ENCODE data around the gene RPL15. TPM values are rescaled to one million over a fixed set of nuclear protein-coding genes. Genes with fewer than 3 reads are reported as not detected.
"Not testable (repeated sequence)": the region's sequence is repeated elsewhere in the genome, so short reads cannot be mapped to it uniquely, and the experiment has no call there.

Gene RPL15
- total RNA-seq, 2 experiments from 2014 or later = 2,605 to 3,065 TPM

DNA sequence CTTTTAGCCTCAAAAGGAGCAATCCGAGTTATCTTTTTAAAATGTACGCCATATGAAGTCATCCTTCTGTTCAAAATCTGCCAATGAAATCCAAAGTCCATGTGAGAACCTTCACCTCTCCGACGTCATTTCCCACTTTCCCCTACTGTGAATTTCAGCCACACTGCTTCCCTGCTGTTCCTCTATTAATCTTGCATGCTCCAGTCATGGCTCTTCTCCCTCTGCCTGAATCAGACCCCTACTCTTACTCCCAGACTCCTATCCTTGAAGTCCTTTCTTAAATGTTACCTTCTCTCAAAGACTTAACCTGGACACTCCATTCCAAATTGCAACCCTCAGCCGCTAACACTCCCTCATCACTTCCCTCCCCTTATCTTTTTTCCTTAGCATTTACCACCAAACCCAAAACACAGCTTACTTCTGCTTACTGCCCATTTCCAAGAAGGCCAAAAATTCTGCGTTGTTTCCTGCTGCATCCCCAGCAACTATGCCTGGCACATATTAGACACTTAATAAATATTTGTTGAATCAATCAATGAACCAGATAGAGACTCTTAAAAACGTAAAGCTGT, 1.3 kb upstream of the RPL15 start:
- intact Hi-C loops (cut with DNase I, micrococcal nuclease) = loop anchor here (2.0 to 10.0 kb wide), 5 partner anchors 42 to 1867 kb away; partner anchors contain the start of genes NGLY1 (in 1 of the 2), TOP2B (in 1 of the 2) and UBE2E2 (in 1 of the 2)
- ATAC-seq (no peak), DNase-seq (no peak)
- Mint-ChIP-seq H3K9me3 (ENCODE audit: low read depth) (no peaks in the 10 kb centered on the region), H3K36me3 (ENCODE audit: low read depth) (peaks cover 46% of the 10 kb centered on the region), H3K4me3 (peak overlapping the region; percentile 99), H3K27ac (peak overlapping the region; percentile 99), H3K4me1 (peaks cover 43% of the 10 kb centered on the region), H3K27me3 (peaks cover 4% of the 10 kb centered on the region)
- ChIA-PET CTCF (interaction anchor here (0.6 to 5.3 kb wide), 4 partner anchors 25 to 65 kb away, joined by 3 to 26 read pairs (median 4); no protein-coding TSS in a partner anchor), POLR2A (interaction anchor here (2.9 kb wide), 1 partner anchor 31 kb away, joined by 25 read pairs; no protein-coding TSS in a partner anchor)

DNA sequence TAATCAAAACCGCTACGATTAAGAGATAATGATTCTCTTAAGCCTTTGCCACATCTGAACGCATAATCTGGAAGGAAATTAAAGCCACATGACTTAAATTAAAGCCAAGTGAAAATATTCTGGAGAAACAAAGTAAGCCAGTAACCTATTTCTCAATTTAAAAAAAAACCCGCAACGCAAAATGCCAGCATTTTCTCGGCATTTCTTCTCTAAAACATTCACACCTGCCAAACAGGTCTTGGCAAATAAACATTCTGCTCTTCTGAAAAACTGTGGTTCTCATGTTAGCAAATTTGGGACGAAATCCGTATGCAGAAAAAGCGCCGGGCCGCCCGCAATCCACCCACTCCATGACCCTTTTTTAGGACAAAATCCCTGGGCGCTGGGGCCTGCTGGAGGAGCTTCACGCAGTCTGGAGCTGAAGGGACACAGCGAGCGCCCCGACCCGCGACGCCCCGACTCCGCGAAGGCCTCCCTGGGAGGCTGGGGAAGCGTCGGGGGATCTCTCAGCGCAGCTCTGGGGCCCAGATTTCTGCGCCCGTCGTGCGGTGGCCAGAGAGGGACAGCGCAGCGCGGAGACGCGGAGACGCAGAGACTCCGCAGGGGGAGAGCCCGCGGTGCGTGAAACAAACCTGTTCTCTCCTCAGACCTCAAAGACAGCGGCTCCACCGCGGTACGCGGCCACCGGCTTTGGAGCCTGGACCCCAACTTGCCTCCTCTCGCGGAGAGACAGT, 613 bp upstream of the RPL15 start:
- ChIA-PET CTCF (interaction anchor here (0.6 to 5.3 kb wide), 5 partner anchors 26 to 108 kb away, joined by 3 to 26 read pairs (median 4); no protein-coding TSS in a partner anchor), POLR2A (interaction anchor here (0.6 to 2.9 kb wide), 12 partner anchors 10 to 240 kb away, joined by 3 to 25 read pairs (median 4); partner anchors contain the start of gene NR1D2)
- Mint-ChIP-seq H3K27ac (peak overlapping the region; percentile 99), H3K27me3 (peaks cover 4% of the 10 kb centered on the region), H3K9me3 (ENCODE audit: low read depth) (no peaks in the 10 kb centered on the region), H3K4me1 (peaks cover 43% of the 10 kb centered on the region), H3K4me3 (peak overlapping the region; percentile 99), H3K36me3 (ENCODE audit: low read depth) (peaks cover 50% of the 10 kb centered on the region)
- intact Hi-C loops (cut with DNase I, micrococcal nuclease) = loop anchor here (2.0 to 10.0 kb wide), 5 partner anchors 41 to 1866 kb away; partner anchors contain the start of genes NGLY1 (in 1 of the 2), TOP2B (in 1 of the 2) and UBE2E2 (in 1 of the 2)
- peak; percentile 39 for ATAC-seq
- no peak for DNase-seq

DNA sequence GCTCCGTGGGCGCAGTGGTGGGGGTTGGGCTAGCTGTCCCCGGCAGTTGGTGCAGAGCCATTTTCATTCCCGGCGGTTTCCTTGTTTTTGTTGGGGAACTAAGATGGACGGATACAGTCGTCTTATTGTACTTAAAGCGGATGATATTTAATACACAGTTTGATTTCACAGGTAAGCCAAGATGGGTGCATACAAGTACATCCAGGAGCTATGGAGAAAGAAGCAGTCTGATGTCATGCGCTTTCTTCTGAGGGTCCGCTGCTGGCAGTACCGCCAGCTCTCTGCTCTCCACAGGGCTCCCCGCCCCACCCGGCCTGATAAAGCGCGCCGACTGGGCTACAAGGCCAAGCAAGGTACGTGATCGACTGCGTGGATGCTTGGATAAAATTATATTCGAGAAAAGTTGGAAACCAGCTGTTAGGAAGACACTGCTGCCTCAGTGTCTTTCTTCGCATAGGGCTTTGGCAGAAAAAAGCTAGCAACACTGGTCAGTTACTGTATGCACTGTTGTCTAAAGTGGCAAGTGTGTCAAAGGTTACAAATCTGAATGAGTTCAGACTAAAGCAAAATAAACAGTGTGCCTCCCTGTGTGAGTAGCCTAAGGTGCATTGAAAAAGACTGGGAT, 859 bp downstream of the RPL15 start:
- POLR2A ChIA-PET = interaction anchor here (1.0 to 2.9 kb wide), 7 partner anchors 26 to 239 kb away, joined by 3 to 25 read pairs (median 7); partner anchors contain the start of gene NR1D2
- peak; percentile 86 for DNase-seq
- peaks cover 53% of the 10 kb centered on the region for H3K36me3 Mint-ChIP-seq (ENCODE audit: low read depth)
- ATAC-seq; H3K9me3 Mint-ChIP-seq (ENCODE audit: low read depth); H3K27me3 Mint-ChIP-seq: not testable (repeated sequence)
- H3K4me1 Mint-ChIP-seq = peaks cover 43% of the 10 kb centered on the region
- H3K27ac Mint-ChIP-seq = peak overlapping the region; percentile 99
- CTCF ChIA-PET = interaction anchor here (1.0 to 5.3 kb wide), 2 partner anchors 9 to 27 kb away, joined by 3 to 26 read pairs; no protein-coding TSS in a partner anchor
- intact Hi-C loops (cut with DNase I, micrococcal nuclease) = loop anchor here (1.0 to 10.0 kb wide), 7 partner anchors 28 to 1865 kb away; partner anchors contain the start of genes NR1D2 (in 2 of the 2), NGLY1 (in 1 of the 2), TOP2B (in 1 of the 2) and UBE2E2 (in 1 of the 2)
- H3K4me3 Mint-ChIP-seq = peak overlapping the region; percentile 99

DNA sequence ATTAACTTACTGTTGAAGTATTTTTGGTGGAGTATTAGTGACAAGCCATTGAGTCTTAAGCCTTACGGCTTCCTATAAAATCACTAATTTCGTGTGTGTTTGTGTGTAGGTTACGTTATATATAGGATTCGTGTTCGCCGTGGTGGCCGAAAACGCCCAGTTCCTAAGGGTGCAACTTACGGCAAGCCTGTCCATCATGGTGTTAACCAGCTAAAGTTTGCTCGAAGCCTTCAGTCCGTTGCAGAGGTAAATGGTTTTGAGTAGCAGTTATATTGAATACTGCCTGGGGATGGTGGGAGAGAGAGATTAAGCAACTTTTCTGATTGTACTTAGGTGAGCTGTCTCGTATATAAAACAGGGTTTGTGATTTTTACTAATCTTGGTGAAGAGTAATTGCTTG, 1.4 kb downstream of the RPL15 start:
- H3K27me3 Mint-ChIP-seq; ATAC-seq; H3K9me3 Mint-ChIP-seq (ENCODE audit: low read depth); DNase-seq: not testable (repeated sequence)
- CTCF ChIA-PET = interaction anchor here (1.3 to 5.3 kb wide), 2 partner anchors 26 to 28 kb away, joined by 4 to 26 read pairs; no protein-coding TSS in a partner anchor
- POLR2A ChIA-PET = interaction anchor here (1.7 to 2.9 kb wide), 2 partner anchors 28 to 108 kb away, joined by 7 to 25 read pairs; no protein-coding TSS in a partner anchor
- Mint-ChIP-seq H3K27ac (peak overlapping the region; percentile 99), H3K4me3 (peak overlapping the region; percentile 99), H3K36me3 (ENCODE audit: low read depth) (peaks cover 54% of the 10 kb centered on the region), H3K4me1 (peaks cover 43% of the 10 kb centered on the region)
- intact Hi-C loops (cut with DNase I, micrococcal nuclease) = loop anchor here (5.0 to 10.0 kb wide), 3 partner anchors 39 to 1746 kb away; partner anchors contain the start of gene TOP2B (in 1 of the 2)

DNA sequence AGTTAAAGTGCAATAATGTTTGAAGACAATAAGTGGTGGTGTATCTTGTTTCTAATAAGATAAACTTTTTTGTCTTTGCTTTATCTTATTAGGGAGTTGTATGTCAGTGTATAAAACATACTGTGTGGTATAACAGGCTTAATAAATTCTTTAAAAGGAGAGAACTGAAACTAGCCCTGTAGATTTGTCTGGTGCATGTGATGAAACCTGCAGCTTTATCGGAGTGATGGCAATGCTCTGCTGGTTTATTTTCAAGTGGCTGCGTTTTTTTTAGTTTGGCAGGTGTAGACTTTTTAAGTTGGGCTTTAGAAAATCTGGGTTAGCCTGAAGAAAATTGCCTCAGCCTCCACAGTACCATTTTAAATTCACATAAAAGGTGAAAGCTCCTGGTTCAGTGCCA, 2.7 kb downstream of the RPL15 start:
- peaks cover 38% of the 10 kb centered on the region for H3K4me1 Mint-ChIP-seq
- H3K9me3 Mint-ChIP-seq (ENCODE audit: low read depth) = no peaks in the 10 kb centered on the region
- CTCF ChIA-PET = interaction anchor here (1.3 to 5.3 kb wide), 2 partner anchors 25 to 29 kb away, joined by 4 to 26 read pairs; no protein-coding TSS in a partner anchor
- ATAC-seq (no peak), DNase-seq (no peak)
- H3K4me3 Mint-ChIP-seq = peak overlapping the region; percentile 99
- intact Hi-C loops (cut with DNase I, micrococcal nuclease) = loop anchor here (5.0 to 10.0 kb wide), 3 partner anchors 38 to 1745 kb away; partner anchors contain the start of gene TOP2B (in 1 of the 2)
- H3K27me3 Mint-ChIP-seq = peaks cover 4% of the 10 kb centered on the region
- peaks cover 54% of the 10 kb centered on the region for H3K36me3 Mint-ChIP-seq (ENCODE audit: low read depth)
- POLR2A ChIA-PET = interaction anchor here (0.7 to 0.9 kb wide), 2 partner anchors 22 to 61 kb away, joined by 3 read pairs; no protein-coding TSS in a partner anchor
- H3K27ac Mint-ChIP-seq = peak overlapping the region; percentile 51

DNA sequence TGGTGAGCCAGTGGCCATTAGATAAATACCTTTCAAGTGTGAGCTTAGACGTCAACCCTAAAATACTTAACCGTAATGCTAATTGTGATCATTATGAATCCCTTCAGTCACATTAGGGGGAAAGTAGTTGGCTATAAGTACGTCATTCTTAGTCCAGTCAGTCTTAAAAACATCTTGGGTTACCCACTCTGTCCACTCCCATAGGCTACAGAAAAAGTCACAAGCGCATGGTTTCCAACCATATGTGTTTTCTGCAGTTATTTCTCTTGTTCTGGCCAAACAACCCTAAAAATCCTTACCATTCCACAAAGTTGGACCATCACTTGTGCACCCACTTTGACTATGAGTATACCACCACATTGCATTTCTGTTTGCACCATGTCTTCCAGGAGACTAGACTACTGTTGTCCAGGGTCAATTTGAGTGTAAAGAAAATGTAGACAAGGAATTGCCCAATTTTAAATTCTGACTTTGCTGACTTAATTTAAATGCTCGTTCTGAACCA, 3.3 kb downstream of the RPL15 start:
- Mint-ChIP-seq H3K36me3 (ENCODE audit: low read depth) (peaks cover 54% of the 10 kb centered on the region), H3K27me3 (peaks cover 4% of the 10 kb centered on the region), H3K4me3 (peak overlapping the region; percentile 99), H3K9me3 (ENCODE audit: low read depth) (no peaks in the 10 kb centered on the region), H3K27ac (peak overlapping the region; percentile 27), H3K4me1 (peaks cover 32% of the 10 kb centered on the region)
- ChIA-PET POLR2A (interaction anchor here (0.6 to 0.9 kb wide), 3 partner anchors 23 to 492 kb away, joined by 3 read pairs; no protein-coding TSS in a partner anchor), CTCF (interaction anchor here (1.2 to 5.3 kb wide), 2 partner anchors 24 to 30 kb away, joined by 3 to 26 read pairs; no protein-coding TSS in a partner anchor)
- no peak for ATAC-seq
- DNase-seq = no peak
- intact Hi-C loops (cut with DNase I, micrococcal nuclease) = no loop called here

DNA sequence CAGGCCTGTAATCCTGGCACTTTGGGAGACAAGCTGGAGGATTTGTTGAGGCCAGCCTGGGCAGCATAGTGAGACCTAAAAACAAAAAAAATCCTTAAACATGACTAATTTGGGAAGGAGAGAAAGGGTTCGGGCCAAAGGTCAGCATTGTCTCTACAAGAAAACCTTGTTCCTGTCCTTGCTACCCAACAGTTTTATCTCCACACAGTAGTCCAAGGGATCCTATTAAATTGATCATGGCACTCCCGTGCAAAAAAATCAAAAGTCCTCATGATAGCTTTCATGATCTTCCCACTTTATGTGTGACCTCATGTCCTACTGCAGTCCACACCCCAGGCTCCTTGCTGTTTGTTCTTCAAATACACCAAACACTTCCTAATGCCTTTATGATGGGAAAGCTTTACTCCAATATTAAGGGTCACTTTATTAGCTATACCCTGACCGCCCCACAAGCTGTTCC, 4.2 kb downstream of the RPL15 start:
- CTCF ChIA-PET = interaction anchor here (1.2 kb wide), 1 partner anchor 23 kb away, joined by 3 read pairs; no protein-coding TSS in a partner anchor

DNA sequence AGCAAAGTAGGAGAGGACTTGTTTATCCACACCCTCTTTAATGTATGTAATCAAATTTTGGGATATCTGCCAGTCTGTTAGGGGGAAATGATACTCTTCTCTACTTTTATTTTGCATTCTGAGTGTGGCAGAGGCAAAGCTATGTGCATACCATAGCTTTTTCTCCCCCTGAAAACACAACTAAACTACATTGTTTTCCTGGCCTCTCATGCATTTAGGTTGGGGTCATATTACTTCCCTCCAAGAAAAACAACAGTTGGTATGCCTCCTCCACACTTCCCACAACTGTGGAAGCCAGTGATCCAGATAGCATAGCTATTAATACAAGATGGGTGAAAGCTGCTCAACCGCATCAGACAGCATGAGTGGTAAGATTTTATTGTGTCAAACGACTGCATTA, 6.9 kb downstream of the RPL15 start:
- Mint-ChIP-seq H3K36me3 (ENCODE audit: low read depth) (peaks cover 27% of the 10 kb centered on the region), H3K27me3 (no peaks in the 10 kb centered on the region), H3K27ac (no peak overlapping the region), H3K9me3 (ENCODE audit: low read depth) (no peaks in the 10 kb centered on the region), H3K4me1 (peaks cover 18% of the 10 kb centered on the region), H3K4me3 (no peak overlapping the region)
- intact Hi-C loops (cut with DNase I, micrococcal nuclease) = no loop called here
- ChIA-PET CTCF (interaction anchor here (0.8 kb wide), 1 partner anchor 17 kb away, joined by 3 read pairs; no protein-coding TSS in a partner anchor), POLR2A (interaction anchor here (0.6 kb wide), 1 partner anchor 12 kb away, joined by 3 read pairs; no protein-coding TSS in a partner anchor)
- DNase-seq (no peak), ATAC-seq (no peak)

More for the DNA sequence above, 4.2 kb downstream of the RPL15 start:
- Mint-ChIP-seq H3K36me3 (ENCODE audit: low read depth) (peaks cover 50% of the 10 kb centered on the region), H3K4me1 (peaks cover 23% of the 10 kb centered on the region), H3K27me3 (no peaks in the 10 kb centered on the region), H3K9me3 (ENCODE audit: low read depth) (no peaks in the 10 kb centered on the region), H3K4me3 (no peak overlapping the region), H3K27ac (peak overlapping the region; percentile 1)
- POLR2A ChIA-PET = interaction anchor here (0.9 kb wide), 1 partner anchor 111 kb away, joined by 4 read pairs; no protein-coding TSS in a partner anchor
- no peak for ATAC-seq
- intact Hi-C loops (cut with DNase I, micrococcal nuclease) = no loop called here
- no peak for DNase-seq

- no peak for DNase-seq
Observed at GRCh38 chr3:23926246-23926645, 9.3 kb downstream of the RPL15 start.

DNA sequence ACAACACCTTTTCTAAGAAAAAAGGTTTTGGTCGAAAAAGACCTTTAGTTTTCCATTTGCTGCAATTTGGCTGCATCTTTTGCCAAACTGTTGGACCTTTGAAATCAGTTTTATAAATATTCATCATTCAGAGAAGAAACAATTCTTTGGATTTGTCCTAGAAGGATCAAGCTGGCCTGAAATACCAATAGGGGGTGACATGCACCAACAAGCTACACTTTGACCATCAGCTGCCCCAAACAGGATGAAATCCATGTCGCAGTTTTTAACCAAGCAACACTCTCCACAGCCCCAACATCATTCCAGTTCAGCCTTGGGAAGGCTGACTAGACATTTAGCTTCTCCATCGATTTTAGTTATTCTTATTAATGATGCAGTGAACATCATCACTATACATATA, 9.8 kb downstream of the RPL15 start:
- H3K27me3 Mint-ChIP-seq = no peaks in the 10 kb centered on the region
- CTCF ChIA-PET = interaction anchor here (1.0 kb wide), 1 partner anchor 9 kb away, joined by 3 read pairs; no protein-coding TSS in a partner anchor
- H3K27ac Mint-ChIP-seq = no peak overlapping the region
- POLR2A ChIA-PET = interaction anchor here (0.8 to 1.1 kb wide), 2 partner anchors 10 to 53 kb away, joined by 3 to 6 read pairs; partner anchors contain the start of genes NKIRAS1 and RPL15
- DNase-seq = no peak
- H3K9me3 Mint-ChIP-seq (ENCODE audit: low read depth) = no peaks in the 10 kb centered on the region
- intact Hi-C loops (cut with DNase I, micrococcal nuclease) = no loop called here
- no peak overlapping the region for H3K4me3 Mint-ChIP-seq
- H3K36me3 Mint-ChIP-seq (ENCODE audit: low read depth) = peaks cover 2% of the 10 kb centered on the region
- ATAC-seq = no peak
- peaks cover 2% of the 10 kb centered on the region for H3K4me1 Mint-ChIP-seq

More at GRCh38 chr3:23926246-23926645, 9.3 kb downstream of the RPL15 start:
- H3K36me3 Mint-ChIP-seq (ENCODE audit: low read depth) = peaks cover 5% of the 10 kb centered on the region
- intact Hi-C loops (cut with DNase I, micrococcal nuclease) = no loop called here
- H3K27me3 Mint-ChIP-seq = no peaks in the 10 kb centered on the region
- ChIA-PET POLR2A (interaction anchor here (1.1 kb wide), 1 partner anchor 9 kb away, joined by 3 read pairs; the partner anchor contains the start of genes NKIRAS1 and RPL15), CTCF (interaction anchor here (1.0 kb wide), 1 partner anchor 9 kb away, joined by 3 read pairs; no protein-coding TSS in a partner anchor)
- peaks cover 2% of the 10 kb centered on the region for H3K4me1 Mint-ChIP-seq
- no peaks in the 10 kb centered on the region for H3K9me3 Mint-ChIP-seq (ENCODE audit: low read depth)
- no peak for ATAC-seq
- H3K4me3 Mint-ChIP-seq = no peak overlapping the region
- no peak overlapping the region for H3K27ac Mint-ChIP-seq

Measured in activated CD4-positive, alpha-beta T cell treated with anti-CD3 and anti-CD28 coated beads for 36 hours (primary cell).